GM12878 (cell line): ENCODE data around the gene PNMA6E. TPM values are rescaled to one million over a fixed set of nuclear protein-coding genes. Genes with fewer than 3 reads are reported as not detected.

Source experiments
- ATAC-seq: fragments of 200-7000 bp; cut with Tn5 transposase; 3 replicates; pipeline ENCODE4 v1.9.1; 2020; ENCODE audit warnings: mild to moderate bottlenecking, moderate library complexity
- BruUV-seq: library from RNA; stranded (reverse); fragments of 400-500 nt; replicated peaks from 2 replicates; lab custom pipeline; 2021; lab: Mats Ljungman, UMichigan
- CTCF ChIA-PET: fragments of 300-600 bp; sonication (Branson Sonifier 250); formaldehyde crosslinking; extraction: SDS; loops from one replicate; lab custom pipeline; 2021; ENCODE audit warnings: inconsistent platforms; lab: Yijun Ruan, JAX
- POLR2A ChIA-PET: fragments of 350-600 bp; formaldehyde crosslinking; extraction: SDS; loops from one replicate; lab custom pipeline; 2021; ENCODE audit warnings: inconsistent platforms; lab: Charles Lee
- RAD21 ChIA-PET: fragments of 300-600 bp; sonication (Branson Sonifier 250); formaldehyde crosslinking; loops from one replicate; lab custom pipeline; 2023; ENCODE audit warnings: antibody characterized with exemption; ENCODE audit not compliant: unreplicated experiment; lab: Charles Lee
- SMC1A ChIA-PET: fragments of 300-600 bp; sonication (Branson Sonifier 250); formaldehyde crosslinking; loops from one replicate; lab custom pipeline; 2023; ENCODE audit not compliant: unreplicated experiment, uncharacterized antibody; lab: Charles Lee
- DNase-seq: peaks from one replicate; pipeline ENCODE4 v3.0.0-alpha.2; 2011; ENCODE audit warnings: low read depth, low spot score
- FAIRE-seq: peaks from 3 replicates; lab custom pipeline; 2011; peaks lifted over from hg19 to GRCh38; lab: Jason Lieb, UNC
- H2AFZ ChIP-seq: 2 replicates; pipeline ENCODE4 v1.6.0; 2011; ENCODE audit warnings: low read depth, low read length, control low read depth; ENCODE audit not compliant: control insufficient read depth
- H3K27ac ChIP-seq: 2 replicates; pipeline ENCODE4 v1.5.1; 2011; ENCODE audit warnings: control low read depth; ENCODE audit not compliant: control insufficient read depth, insufficient read depth
- H3K27me3 ChIP-seq, 2 experiments: replicated peaks in 1 of 2; 2 replicates each; pipeline versions ENCODE4 v1.6.0 to v1.6.1; 2011; ENCODE audit warnings: low read length in 1 of 2; ENCODE audit not compliant: control insufficient read depth in 2 of 2, insufficient read depth in 2 of 2
- H3K36me3 ChIP-seq, 2 experiments: 2 replicates each; pipeline ENCODE4 v1.5.1; 2011; ENCODE audit warnings: low read length in 1 of 2; ENCODE audit not compliant: control insufficient read depth in 2 of 2, insufficient read depth in 2 of 2
- H3K4me1 ChIP-seq: 2 replicates; pipeline ENCODE4 v1.6.1; 2011; ENCODE audit warnings: mild to moderate bottlenecking, low read length, moderate library complexity, mixed read lengths; ENCODE audit not compliant: control insufficient read depth, insufficient read depth
- H3K4me2 ChIP-seq: 2 replicates; pipeline ENCODE4 v1.6.0; 2011; ENCODE audit warnings: control low read depth; ENCODE audit not compliant: control insufficient read depth, insufficient read depth
- H3K4me3 ChIP-seq: fragments of 200-600 bp; sonication (generic); 2 replicates; pipeline ENCODE4 v1.5.1; 2016
- H3K79me2 ChIP-seq: 2 replicates; pipeline ENCODE4 v1.6.0; 2011; ENCODE audit warnings: low read length; ENCODE audit not compliant: control insufficient read depth, insufficient read depth
- H3K9ac ChIP-seq: 2 replicates; pipeline ENCODE4 v1.8.0; 2011; ENCODE audit warnings: low read length, control low read depth, mixed read lengths; ENCODE audit not compliant: control insufficient read depth, insufficient read depth
- H3K9me3 ChIP-seq: replicated peaks from 3 replicates; pipeline ENCODE4 v1.5.1; 2011; ENCODE audit warnings: mild to moderate bottlenecking, low read length; ENCODE audit not compliant: control insufficient read depth, insufficient read depth
- H4K20me1 ChIP-seq: 2 replicates; pipeline ENCODE4 v1.6.0; 2011; ENCODE audit not compliant: control insufficient read depth, insufficient read depth
- CEBPB ChIP-seq, 2 experiments: fragments of 150-350 bp in 1 of 2; IDR thresholded peaks; 2 replicates each; pipeline ENCODE4 v1.6.1; 2012 to 2014; ENCODE audit warnings: low read depth in 2 of 2, low read length in 2 of 2, borderline replicate concordance in 1 of 2, inconsistent platforms in 1 of 2
- HDGF ChIP-seq: fragments of 450-650 bp; IDR thresholded peaks from 2 replicates; pipeline ENCODE4 v1.6.1; 2016; ENCODE audit warnings: antibody characterized with exemption
- IRF3 ChIP-seq: fragments of 450-650 bp; IDR thresholded peaks from 2 replicates; pipeline ENCODE4 v1.6.1; 2014; ENCODE audit warnings: mild to moderate bottlenecking
- MYC ChIP-seq: IDR thresholded peaks from 2 replicates; pipeline ENCODE4 v1.6.1; 2011; ENCODE audit warnings: mild to moderate bottlenecking, low read length, moderate library complexity, inconsistent platforms; ENCODE audit not compliant: insufficient read depth, insufficient replicate concordance, insufficient read length, severe bottlenecking
- NFXL1 ChIP-seq: fragments of 450-650 bp; IDR thresholded peaks from 2 replicates; pipeline ENCODE4 v1.6.1; 2017; ENCODE audit warnings: antibody characterized with exemption, mild to moderate bottlenecking, borderline replicate concordance
- PKNOX1 ChIP-seq: fragments of 450-650 bp; IDR thresholded peaks from 2 replicates; pipeline ENCODE4 v1.6.1; 2016; ENCODE audit warnings: mild to moderate bottlenecking
- TCF12 ChIP-seq: IDR thresholded peaks from 2 replicates; pipeline ENCODE4 v1.6.1; 2011; ENCODE audit warnings: low read depth, mild to moderate bottlenecking, low read length
- WGBS: methylation state at CpG from one replicate; pipeline ENCODE4 v1.1.6; 2016; ENCODE audit warnings: low lambda C conversion rate; ENCODE audit not compliant: insufficient replicate concordance, insufficient coverage; ENCODE audit errors: missing lambda C conversion rate; 5-methylcytosine and 5-hydroxymethylcytosine counted together
- in situ Hi-C: fragments of 300-500 bp; cut with MboI; formaldehyde crosslinking; loops from 9 replicates; pipeline ENCODE4 v1.14.3; 2018; ENCODE audit warnings: mixed read lengths
- intact Hi-C: fragments of 100-400 bp; cut with micrococcal nuclease; formaldehyde crosslinking; loops from one replicate; pipeline ENCODE4 v1.14.2; 2022; ENCODE audit not compliant: unreplicated experiment
- polyA plus RNA-seq, 11 experiments: library from polyadenylated mRNA; depleted of rRNA in 4 of 11; unstranded in 6 of 11; stranded (reverse) in 5 of 11; fragments of >200 nt; fragmentation: Nextera tagmentation in 4 of 11; fragmentation: Illumina TruSeq in 1 of 11; extraction: Ambion mirVana in 4 of 11; extraction: Trizol in 1 of 11; gene quantifications; 1 replicate in 1 of 11; 2 replicates in 10 of 11; pipeline versions ENCODE4 v1.2.1 to v1.2.3, GENCODE V29; 2011 to 2016; ENCODE audit warnings: inconsistent platforms in 2 of 11, missing spikeins in 2 of 11, low read depth in 1 of 11
- total RNA-seq, 4 experiments: library from RNA; depleted of rRNA in 3 of 4; stranded (reverse); fragments of >200 nt in 3 of 4; fragmentation: Illumina TruSeq in 1 of 4; extraction: Trizol in 1 of 4; gene quantifications; 2 replicates each; pipeline versions ENCODE4 v1.2.1 to v1.2.3, GENCODE V29; 2013 to 2021

Gene PNMA6E
- total and polyA plus RNA-seq, 10 of the 15 experiments (the other 5 are each of a cell fraction or from before 2014, with no cell fraction given), result not detected

GRCh38 chrX:153433781-153434285, 32.7 kb upstream of the PNMA6E start (continued):
- no peak for TF ChIP-seq MYC

DNA sequence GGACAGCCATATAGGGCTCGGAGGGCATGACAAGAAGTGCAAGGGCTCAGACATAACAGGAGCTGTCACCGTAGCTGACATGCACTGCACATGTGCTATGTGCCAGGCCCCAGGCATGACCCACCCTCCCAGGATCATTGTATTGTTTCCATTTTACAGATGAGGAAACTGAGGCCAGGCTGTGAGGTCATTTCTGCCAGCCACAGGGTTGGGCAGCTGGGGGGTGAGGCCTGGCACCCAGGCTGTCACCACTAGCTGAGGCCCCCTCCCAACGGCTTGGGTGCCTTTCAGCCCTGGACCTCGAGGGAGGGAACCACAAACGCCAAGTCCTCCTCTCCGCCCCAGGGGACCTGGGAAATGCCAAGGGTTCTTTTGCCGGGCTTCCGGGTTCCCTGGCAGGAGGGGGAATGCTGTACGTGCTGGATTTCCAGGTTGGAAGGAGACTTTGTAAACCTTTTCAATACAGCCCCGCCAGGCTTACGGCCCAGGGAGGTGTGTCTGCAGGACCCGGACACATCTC, 32.1 kb upstream of the PNMA6E start:
- Histone ChIP-seq H3K4me2 (no peak overlapping the region), H3K27me3 (no peaks in the 10 kb centered on the region), H2AFZ (no peak overlapping the region), H3K4me3 (no peak overlapping the region), H3K4me1 (no peaks in the 10 kb centered on the region), H3K79me2 (no peaks in the 10 kb centered on the region), H3K9ac (no peak overlapping the region), H4K20me1 (no peaks in the 10 kb centered on the region), H3K36me3 (no peaks in the 10 kb centered on the region), H3K9me3 (no peaks in the 10 kb centered on the region; the same call in 2 of the 3 replicates), H3K27ac (no peak overlapping the region)
- POLR2A ChIA-PET, result no interaction called here
- RAD21 ChIA-PET, result no interaction called here
- BruUV-seq, result no TSS peak
- FAIRE-seq (no peak), DNase-seq (no peak), ATAC-seq (no peak)
- intact Hi-C loops (no loop called here), in situ Hi-C loops (no loop called here)
- SMC1A ChIA-PET, result no interaction called here
- WGBS, result 51% methylated on average over 12 of the region's 12 CpGs
- no peak for TF ChIP-seq IRF3
- TF ChIP-seq PKNOX1, result no peak
- TF ChIP-seq HDGF, result no peak
- TF ChIP-seq CEBPB (IDR thresholded peaks at IDR 0.05; ENCODE audit: borderline replicate concordance in 1 of 2, low read depth in 2 of 2, low read length in 2 of 2), result no peak
- no peak for TF ChIP-seq TCF12
- TF ChIP-seq NFXL1, result no peak
- CTCF ChIA-PET, result no interaction called here
